ENCODE data around the gene KLF9.
"Not testable (repeated sequence)": the region's sequence is repeated elsewhere in the genome, so short reads cannot be mapped to it uniquely, and the experiment has no call there.

Gene KLF9

GRCh38 chr9:70403166-70403565, 11.3 kb downstream of the KLF9 start:
- no peak for DNase-seq

- no peak for DNase-seq
Measured at GRCh38 chr9:70402213-70402612, 12.2 kb downstream of the KLF9 start.

DNA sequence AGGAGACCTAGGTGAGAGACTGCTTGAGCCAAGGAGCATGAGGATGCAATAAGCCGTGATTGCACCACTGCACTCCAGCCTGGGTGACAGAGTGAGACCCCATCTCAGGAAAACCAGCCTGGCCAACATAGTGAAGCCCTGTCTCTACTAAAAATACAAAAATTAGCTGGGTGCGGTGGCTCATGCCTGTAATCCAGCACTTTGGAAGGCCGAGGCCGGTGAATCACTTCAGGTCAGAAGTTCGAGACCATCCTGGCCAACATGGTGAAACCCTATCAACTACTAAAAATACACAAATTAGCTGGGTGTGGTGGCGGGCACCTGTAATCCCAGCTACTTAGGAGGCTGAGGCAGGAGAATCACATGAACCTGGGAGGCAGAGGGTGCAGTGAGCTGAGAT, 13.2 kb downstream of the KLF9 start:
- not testable (repeated sequence) for DNase-seq

GRCh38 chr9:70400107-70400892, 14.2 kb downstream of the KLF9 start:
- DNase-seq: no peak

DNA sequence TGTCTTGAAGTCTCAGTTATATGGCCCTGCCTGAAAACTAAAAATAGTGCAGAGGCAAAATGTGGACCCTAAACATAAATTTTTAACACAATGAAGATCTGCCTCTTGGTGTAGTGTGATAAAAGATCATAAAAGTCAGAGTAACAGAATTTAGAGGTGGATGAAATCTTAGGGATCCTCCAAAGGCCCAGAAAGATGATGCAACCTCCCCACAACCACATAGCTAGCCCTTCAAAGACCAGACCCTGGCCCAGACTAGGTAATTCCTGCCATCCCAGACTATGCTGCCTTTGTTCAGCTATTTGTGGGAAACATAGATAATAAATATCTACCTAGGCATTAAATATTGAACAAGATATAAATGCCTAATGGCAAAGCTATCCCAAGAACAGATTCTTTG, 15.3 kb downstream of the KLF9 start:
- no peak for DNase-seq

GRCh38 chr9:70398145-70398556, 16.3 kb downstream of the KLF9 start:
- DNase-seq: no peak

DNA sequence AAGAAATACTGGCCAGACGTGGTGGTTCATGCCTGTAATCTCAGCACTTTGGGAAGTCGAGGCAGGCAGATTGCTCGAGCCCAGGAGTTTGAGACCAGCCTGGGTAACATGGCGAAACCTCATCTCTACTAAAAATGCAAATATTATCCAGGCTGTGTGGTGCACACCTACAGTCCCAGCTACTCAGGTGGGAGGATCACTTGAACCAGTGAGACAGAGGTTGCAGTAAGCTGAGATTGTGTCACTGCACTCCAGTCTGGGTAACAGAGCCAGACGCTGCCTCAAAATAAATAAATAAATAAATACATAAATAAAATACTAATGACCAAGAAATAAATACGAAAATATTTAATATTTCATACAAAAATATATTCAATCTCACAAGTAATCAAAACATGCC, 18.8 kb downstream of the KLF9 start:
- DNase-seq: no peak

DNA sequence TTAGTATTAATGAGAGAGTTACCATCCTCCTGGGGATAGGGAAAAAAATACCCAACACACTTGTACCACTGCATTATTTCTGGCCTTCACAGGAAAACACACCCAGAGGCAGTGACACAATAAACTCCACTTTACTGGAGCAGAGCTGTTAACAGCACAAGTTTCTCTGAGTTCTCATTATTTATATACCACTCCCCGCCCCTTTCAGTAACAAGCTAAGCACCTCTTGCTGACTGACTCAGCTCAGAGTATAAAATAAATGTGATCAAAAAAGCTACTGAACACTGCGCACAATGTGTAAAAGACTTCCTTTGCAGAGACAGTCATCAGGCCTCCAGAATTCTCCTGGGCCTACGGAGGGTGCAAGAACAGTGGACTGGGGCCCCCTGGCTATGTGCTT, 21.6 kb downstream of the KLF9 start:
- no peak for DNase-seq

DNA sequence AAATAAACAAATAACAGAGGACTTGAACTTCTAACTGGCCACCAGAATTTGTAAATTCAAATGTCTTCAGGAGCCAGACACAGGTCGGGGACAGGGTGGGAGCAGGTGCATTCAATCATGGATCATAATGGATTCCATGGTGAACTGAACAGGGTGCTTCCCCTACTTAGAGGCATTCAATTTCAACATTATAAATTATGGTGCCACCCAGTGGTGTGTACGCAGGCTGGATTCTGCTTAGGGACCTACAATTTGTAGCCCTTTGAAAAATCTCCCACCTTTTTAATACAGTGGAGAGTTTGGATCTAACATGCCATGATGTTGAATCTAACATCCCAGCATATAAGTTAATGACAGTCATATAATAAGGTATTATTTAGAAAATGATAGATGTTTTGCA, 22.3 kb downstream of the KLF9 start:
- DNase-seq: no peak

DNA sequence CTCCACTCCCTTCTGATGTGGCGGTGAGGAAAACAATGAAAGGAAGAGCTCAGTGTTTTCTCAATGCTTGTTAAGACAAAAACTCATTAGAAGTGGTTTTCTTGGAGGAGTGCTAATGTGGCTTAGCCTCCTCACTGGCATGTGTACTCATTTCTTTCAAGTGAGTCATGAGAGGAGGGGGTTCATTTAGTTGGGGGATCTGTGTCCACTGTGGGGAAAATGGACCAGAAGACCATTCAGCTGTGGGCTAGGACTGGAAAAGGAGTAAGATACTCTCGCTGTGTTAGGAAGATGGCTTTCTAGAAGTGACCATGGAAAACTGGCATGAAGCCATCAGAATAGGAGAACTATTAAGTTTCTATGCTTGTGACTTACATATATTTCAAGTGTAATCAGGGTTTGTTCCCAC, 23.5 kb downstream of the KLF9 start:
- no peak for DNase-seq

DNA sequence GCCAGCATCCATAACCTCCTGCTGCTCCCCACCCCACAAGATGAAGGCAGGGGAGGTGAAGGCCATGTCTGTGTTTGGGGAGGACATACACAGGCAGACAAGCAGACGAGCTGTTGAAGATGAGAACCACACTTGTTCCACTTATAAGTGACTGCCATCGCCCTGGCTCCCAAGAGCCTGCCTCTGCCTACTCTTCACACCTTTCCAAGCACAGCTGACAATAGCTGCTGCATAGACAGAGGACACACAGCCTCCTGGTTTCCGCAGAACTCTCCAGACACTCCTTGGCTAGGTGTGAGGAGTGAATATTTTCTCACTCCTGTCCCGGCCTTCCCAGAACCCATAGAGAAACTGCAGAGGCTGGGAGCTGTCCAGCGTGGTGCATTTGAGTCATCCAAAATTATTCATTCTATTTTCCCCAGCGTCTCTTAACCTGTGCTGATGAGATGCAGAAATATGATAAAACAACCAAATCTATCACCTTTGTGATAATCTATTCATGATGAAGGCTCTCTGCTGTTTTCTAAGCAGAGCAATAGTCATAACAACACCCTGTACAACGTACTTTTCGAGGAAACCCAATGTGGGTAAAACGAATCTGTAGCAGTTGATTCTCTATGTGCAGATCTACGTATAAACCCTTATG, 24.7 kb downstream of the KLF9 start:
- DNase-seq: no peak

GRCh38 chr9:70389188-70389587, 25.3 kb downstream of the KLF9 start:
- DNase-seq: no peak

DNA sequence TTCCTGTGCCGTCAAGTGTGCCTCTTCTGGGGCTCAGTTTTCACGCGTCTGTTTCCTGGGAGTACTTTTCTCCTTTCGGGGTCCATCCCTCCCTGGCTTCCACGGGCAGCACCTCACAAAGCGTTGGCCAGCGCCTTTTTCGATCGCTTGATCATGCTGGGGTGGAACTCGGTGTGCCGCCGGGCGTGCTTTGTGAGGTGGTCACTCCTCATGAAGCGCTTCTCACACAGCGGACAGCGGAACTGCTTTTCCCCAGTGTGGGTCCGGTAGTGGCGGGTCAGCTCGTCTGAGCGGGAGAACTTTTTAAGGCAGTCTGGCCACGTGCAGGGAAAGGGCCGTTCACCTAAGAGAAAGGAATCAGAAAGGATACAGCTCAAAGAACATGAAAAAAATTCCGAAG, 26.8 kb downstream of the KLF9 start:
- DNase-seq: no peak

GRCh38 chr9:70385426-70385825, 29.0 kb downstream of the KLF9 start:
- no peak for DNase-seq

- DNase-seq: no peak
Measured at GRCh38 chr9:70382709-70383605, 31.5 kb downstream of the KLF9 start.

GRCh38 chr9:70382046-70382708, 32.3 kb downstream of the KLF9 start:
- no peak for DNase-seq

GRCh38 chr9:70374962-70375618, 39.4 kb downstream of the KLF9 start:
- no peak for DNase-seq

- no peak for DNase-seq
Measured at GRCh38 chr9:70367305-70367930, 47.0 kb downstream of the KLF9 start.

GRCh38 chr9:70363760-70364159, 50.7 kb downstream of the KLF9 start:
- DNase-seq: no peak

DNA sequence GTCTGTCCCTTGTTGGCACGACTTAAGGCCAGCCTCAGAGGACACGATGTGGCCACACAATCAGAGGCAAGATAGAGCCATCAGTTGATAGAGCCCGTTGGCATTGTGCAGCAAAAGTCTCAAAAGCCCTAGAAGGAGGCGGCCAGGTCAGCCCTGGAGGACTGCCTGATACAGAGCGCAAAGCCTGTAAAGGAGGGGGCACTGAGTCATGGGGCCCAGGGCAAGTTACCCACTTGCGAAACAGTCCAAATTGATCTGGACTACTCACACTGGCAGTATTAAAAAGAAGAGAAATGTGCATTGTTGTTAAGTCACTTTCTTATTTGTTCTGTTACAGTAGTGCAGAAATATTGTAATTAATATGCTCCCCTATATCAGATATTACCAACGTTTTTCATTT, 51.5 kb downstream of the KLF9 start:
- DNase-seq: peak; percentile 5

- no peak for DNase-seq
Measured at GRCh38 chr9:70355801-70356200, 58.7 kb downstream of the KLF9 start.

GRCh38 chr9:70352802-70353201, 61.7 kb downstream of the KLF9 start:
- DNase-seq: no peak

Measured in NCI-H226 (cell line).